ENCODE data around the gene MAP2K5. TPM values are rescaled to one million over a fixed set of nuclear protein-coding genes. Genes with fewer than 3 reads are reported as not detected.

The MAP2K5 gene
- total RNA-seq, 1 donor from 2014 or later = 20.7 TPM

Other genes with a start within 250 kb of the MAP2K5 start
- gene C15orf61, start 21.6 kb upstream of the MAP2K5 start, total RNA-seq (ENCODE audit: insufficient read depth, low replicate concordance) = 10.1 TPM